Peyer's patch (tissue), 4 donors: ENCODE data around the gene ABCA3. TPM values are rescaled to one million over a fixed set of nuclear protein-coding genes. Genes with fewer than 3 reads are reported as not detected.
"Not testable (repeated sequence)": the region's sequence is repeated elsewhere in the genome, so short reads cannot be mapped to it uniquely, and the experiment has no call there.

ENCODE experiments used
- DNase-seq, 3 donors: peaks; one replicate each; pipeline ENCODE4 v3.0.0-alpha.2; 2017 to 2019
- H3K27ac ChIP-seq, 4 donors: fragments of 200-600 bp; sonication (generic); one replicate each; pipeline ENCODE4 v1.5.1; 2016 to 2019
- H3K27me3 ChIP-seq, 2 donors: fragments of 200-600 bp; sonication (generic); one replicate each; pipeline ENCODE4 v1.5.1; 2019
- H3K36me3 ChIP-seq, 3 donors: fragments of 200-600 bp; sonication (generic); one replicate each; pipeline ENCODE4 v1.5.1; 2016 to 2019
- H3K4me1 ChIP-seq, 4 donors: fragments of 200-600 bp; sonication (generic); one replicate each; pipeline ENCODE4 v1.5.1; 2016 to 2019
- H3K4me3 ChIP-seq, 4 donors: fragments of 200-600 bp; sonication (generic); 1 replicate in 3 of 4; 2 replicates in 1 of 4; pipeline ENCODE4 v1.5.1; 2016 to 2019; ENCODE audit warnings: mild to moderate bottlenecking in 1 of 4
- H3K9me3 ChIP-seq, 4 donors: fragments of 200-600 bp; sonication (generic); one replicate each; pipeline ENCODE4 v1.5.1; 2016 to 2019; ENCODE audit warnings: mild to moderate bottlenecking in 1 of 4
- POLR2A ChIP-seq, 2 donors: fragments of 450-650 bp; IDR thresholded peaks; one replicate each; pipeline ENCODE4 v1.5.1; 2017; ENCODE audit warnings: antibody characterized with exemption in 2 of 2, mild to moderate bottlenecking in 2 of 2, moderate library complexity in 2 of 2
- total RNA-seq, 4 donors: library from RNA; depleted of rRNA; stranded (reverse); fragments of >200 nt; gene quantifications; one replicate each; pipeline ENCODE4 v1.1.0, GENCODE V29; 2016
- TF ChIP-seq, protein P1 (sequence below), 6 experiments: fragments of 450-650 bp in 4 of 6; fragments of 200-600 bp in 2 of 6; sonication (generic) in 1 of 6; IDR thresholded peaks; one replicate each; pipeline ENCODE4 v1.5.1; 2017 to 2019; ENCODE audit warnings: antibody characterized with exemption in 6 of 6, mild to moderate bottlenecking in 3 of 6, moderate library complexity in 1 of 6

Gene ABCA3
- total RNA-seq, 4 donors from 2014 or later = 3.2 to 6.6 (median 4.6) TPM

DNA sequence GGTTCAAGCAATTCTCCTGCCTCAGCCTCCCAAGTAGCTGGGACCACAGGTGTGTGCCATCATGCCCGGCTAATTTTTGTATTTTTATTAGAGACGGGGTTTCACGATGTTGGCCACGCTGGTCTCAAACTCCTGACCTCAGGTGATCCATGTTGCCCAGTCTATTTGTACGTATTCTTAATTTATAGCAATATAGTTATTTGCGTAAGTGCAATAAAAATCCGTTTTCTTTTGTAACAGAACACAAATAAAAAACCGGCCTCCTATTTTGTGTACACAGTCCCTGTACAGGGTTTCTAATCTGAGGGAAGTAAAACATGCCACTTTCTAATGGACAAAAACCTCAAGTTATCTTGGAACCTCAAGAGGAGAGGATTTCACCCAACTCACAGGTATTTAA lies 80.3 kb downstream of the ABCA3 start:
- TF ChIP-seq, protein P1, sequence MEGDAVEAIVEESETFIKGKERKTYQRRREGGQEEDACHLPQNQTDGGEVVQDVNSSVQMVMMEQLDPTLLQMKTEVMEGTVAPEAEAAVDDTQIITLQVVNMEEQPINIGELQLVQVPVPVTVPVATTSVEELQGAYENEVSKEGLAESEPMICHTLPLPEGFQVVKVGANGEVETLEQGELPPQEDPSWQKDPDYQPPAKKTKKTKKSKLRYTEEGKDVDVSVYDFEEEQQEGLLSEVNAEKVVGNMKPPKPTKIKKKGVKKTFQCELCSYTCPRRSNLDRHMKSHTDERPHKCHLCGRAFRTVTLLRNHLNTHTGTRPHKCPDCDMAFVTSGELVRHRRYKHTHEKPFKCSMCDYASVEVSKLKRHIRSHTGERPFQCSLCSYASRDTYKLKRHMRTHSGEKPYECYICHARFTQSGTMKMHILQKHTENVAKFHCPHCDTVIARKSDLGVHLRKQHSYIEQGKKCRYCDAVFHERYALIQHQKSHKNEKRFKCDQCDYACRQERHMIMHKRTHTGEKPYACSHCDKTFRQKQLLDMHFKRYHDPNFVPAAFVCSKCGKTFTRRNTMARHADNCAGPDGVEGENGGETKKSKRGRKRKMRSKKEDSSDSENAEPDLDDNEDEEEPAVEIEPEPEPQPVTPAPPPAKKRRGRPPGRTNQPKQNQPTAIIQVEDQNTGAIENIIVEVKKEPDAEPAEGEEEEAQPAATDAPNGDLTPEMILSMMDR (IDR thresholded peaks at IDR 0.05) = no peak
- no peak for TF ChIP-seq POLR2A (IDR thresholded peaks at IDR 0.05)
- Histone ChIP-seq H3K36me3 (peaks cover 0 to 92% (median 0%) of the 10 kb centered on the region in 3 donors), H3K4me3 (no peak overlapping the region), H3K27ac (no peak overlapping the region), H3K27me3 (no peaks in the 10 kb centered on the region), H3K4me1 (peaks cover 0 to under 1% (median 0%) of the 10 kb centered on the region in 4 donors), H3K9me3 (no peaks in the 10 kb centered on the region)
- DNase-seq = no peak

DNA sequence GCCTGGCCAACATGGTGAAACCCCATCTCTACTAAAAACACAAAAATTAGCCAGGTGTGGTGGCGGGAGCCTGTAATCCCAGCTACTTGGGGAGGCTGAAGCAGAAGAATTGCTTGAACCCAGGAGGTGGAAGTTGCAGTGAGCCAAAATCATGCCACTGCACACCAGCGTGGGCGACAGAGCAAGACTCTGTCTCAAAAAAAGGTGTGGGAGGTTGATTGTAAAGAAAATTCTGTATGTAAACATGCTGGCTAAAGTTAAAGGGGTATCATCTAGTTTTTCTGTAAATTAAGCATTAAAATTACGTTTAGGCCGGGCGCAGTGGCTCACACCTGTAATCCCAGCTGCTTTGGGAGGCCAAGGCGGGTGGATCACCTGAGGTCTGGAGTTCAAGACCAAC lies 82.0 kb downstream of the ABCA3 start:
- DNase-seq, H3K27me3 ChIP-seq, H3K4me3 ChIP-seq, H3K4me1 ChIP-seq, H3K27ac ChIP-seq, H3K9me3 ChIP-seq: not testable (repeated sequence)
- H3K36me3 ChIP-seq = peaks cover 0 to 100% (median 0%) of the 10 kb centered on the region in 3 donors

DNA sequence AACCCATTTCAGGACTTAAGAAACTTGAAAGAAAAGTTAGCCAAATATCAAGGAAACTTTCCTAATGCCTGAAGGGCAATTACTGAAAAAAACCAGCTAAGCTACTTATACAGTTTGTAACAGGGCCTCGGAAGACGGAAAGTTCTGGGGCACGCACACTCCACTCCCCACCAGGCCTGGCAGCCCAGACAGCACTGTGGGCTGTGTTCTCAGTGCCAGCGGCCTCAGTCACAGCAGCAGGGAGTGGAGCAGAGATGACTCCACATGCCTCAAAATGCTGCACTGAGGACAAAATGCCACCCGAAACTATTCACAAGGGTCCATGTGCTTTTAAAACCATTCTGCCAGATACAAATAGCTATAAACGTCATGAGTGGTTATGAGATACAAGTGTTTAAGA lies 82.8 kb downstream of the ABCA3 start:
- Histone ChIP-seq H3K4me1 (no peaks in the 10 kb centered on the region), H3K36me3 (peaks cover 0 to 100% (median 0%) of the 10 kb centered on the region in 3 donors)

DNA sequence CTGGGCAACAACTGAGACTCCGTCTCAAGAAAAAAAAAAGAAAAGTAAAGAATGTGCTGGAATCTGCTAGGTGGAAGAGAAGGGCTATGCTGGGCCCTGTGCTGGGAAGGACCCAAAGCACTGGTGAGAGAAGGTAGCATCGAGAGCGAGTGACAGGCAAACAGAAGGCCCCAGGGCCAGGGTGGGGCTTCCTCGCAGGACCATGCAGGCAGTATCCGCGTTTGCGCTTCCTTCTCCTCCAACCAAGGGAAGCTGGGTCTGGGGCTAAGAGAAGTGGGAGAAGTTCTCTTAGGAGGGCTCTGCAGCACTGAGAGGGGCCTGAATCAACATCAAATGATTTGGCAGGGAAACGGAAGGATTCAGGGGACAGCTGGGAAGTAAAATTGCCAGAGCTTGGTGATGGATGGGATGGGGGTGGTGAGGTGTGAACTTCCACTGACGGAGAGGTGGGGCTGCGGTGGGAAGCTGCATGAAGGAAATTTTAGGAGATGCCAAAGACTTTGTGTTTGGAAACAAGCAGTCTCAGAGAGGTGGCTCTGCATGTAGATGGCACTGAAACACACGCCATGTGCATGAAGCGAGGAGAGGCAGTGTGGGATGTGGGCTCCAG lies 83.9 kb downstream of the ABCA3 start:
- H3K27ac ChIP-seq = no peak overlapping the region
- no peaks in the 10 kb centered on the region for H3K9me3 ChIP-seq
- peaks cover 0 to 7% (median 5%) of the 10 kb centered on the region in 4 donors for H3K4me1 ChIP-seq
- no peak for TF ChIP-seq POLR2A (IDR thresholded peaks at IDR 0.05)
- TF ChIP-seq, protein P1 (IDR thresholded peaks at IDR 0.05) = no peak
- peaks cover 0 to 90% (median 0%) of the 10 kb centered on the region in 3 donors for H3K36me3 ChIP-seq
- no peak for DNase-seq
- H3K4me3 ChIP-seq = no peak overlapping the region
- no peaks in the 10 kb centered on the region for H3K27me3 ChIP-seq

More for the DNA sequence above, 82.8 kb downstream of the ABCA3 start:
- TF ChIP-seq POLR2A (IDR thresholded peaks at IDR 0.05) = no peak
- TF ChIP-seq, protein P1 (IDR thresholded peaks at IDR 0.05) = no peak
- no peak for DNase-seq
- H3K27me3 ChIP-seq = no peaks in the 10 kb centered on the region
- H3K4me3 ChIP-seq = no peak overlapping the region
- no peaks in the 10 kb centered on the region for H3K9me3 ChIP-seq
- H3K27ac ChIP-seq = no peak overlapping the region

DNA sequence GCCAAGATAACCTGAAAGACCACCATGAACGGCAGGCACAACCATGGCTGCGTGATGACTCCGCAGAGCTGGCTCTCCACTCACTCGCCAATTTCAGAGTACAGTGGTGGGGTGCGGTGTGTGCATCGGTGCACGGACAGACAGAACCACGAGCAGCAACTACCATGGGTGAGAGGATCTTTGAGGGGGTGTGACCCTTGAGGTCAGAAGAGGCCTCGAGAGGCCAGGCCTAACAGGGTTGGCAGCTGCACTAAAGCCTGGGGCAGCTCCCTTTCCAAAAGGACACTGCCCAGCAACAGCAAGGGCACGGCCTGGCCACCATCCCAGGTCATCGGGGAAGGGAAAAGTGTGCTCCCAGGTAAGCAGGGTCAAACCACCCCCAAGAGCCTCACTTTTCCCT lies 87.2 kb downstream of the ABCA3 start:
- DNase-seq = peak in 1 of 3 donors; percentile 49
- no peaks in the 10 kb centered on the region for H3K27me3 ChIP-seq
- no peak for TF ChIP-seq POLR2A (IDR thresholded peaks at IDR 0.05)
- TF ChIP-seq, protein P1 (IDR thresholded peaks at IDR 0.05) = no peak
- peaks cover 0 to 17% (median 11%) of the 10 kb centered on the region in 4 donors for H3K4me1 ChIP-seq
- H3K36me3 ChIP-seq = peaks cover 0 to 67% (median 0%) of the 10 kb centered on the region in 3 donors
- H3K4me3 ChIP-seq = no peak overlapping the region
- H3K27ac ChIP-seq = peak overlapping the region in 1 of 4 donors; percentile 90
- no peaks in the 10 kb centered on the region for H3K9me3 ChIP-seq

DNA sequence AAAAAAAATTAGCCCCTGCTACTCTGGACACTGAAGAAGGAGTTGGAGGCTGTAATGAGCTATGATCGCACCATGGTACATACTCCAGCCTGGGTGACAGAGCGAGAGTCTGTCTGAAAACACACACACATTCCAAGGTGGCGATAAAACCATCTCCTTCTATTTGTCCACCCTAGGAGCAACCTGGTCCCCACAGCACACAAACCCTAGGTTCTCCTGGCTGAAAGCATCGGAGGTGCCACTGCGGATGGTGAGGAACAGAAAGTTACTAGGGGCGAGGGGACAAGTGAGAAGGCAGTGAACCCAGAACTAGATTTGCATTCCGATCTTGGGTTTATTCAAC lies 87.8 kb downstream of the ABCA3 start:
- TF ChIP-seq, protein P1 (IDR thresholded peaks at IDR 0.05) = no peak
- no peak for TF ChIP-seq POLR2A (IDR thresholded peaks at IDR 0.05)
- H3K4me3 ChIP-seq = no peak overlapping the region
- peaks cover 0 to 17% (median 11%) of the 10 kb centered on the region in 4 donors for H3K4me1 ChIP-seq
- no peaks in the 10 kb centered on the region for H3K9me3 ChIP-seq
- DNase-seq = peak in 1 of 3 donors; percentile 22
- peak overlapping the region in 3 of 4 donors; percentile 88 to 92 (median 90) for H3K27ac ChIP-seq
- H3K27me3 ChIP-seq = no peaks in the 10 kb centered on the region
- peaks cover 0 to 62% (median 0%) of the 10 kb centered on the region in 3 donors for H3K36me3 ChIP-seq
